NCI-H82 treated with DMSO at 0.1 percent for 48 hours (cell line): Measurements from ENCODE around the gene SACS.

Source experiments
- DNase-seq: peaks from one replicate; lab custom pipeline; 2025; ENCODE audit not compliant: unreplicated experiment; lab: John Stamatoyannopoulos, UW

Gene SACS

GRCh38 chr13:23372264-23372906 is 61.1 kb downstream of the SACS start:
- DNase-seq, result no peak

- no peak for DNase-seq
These were observed 65.6 kb downstream of the SACS start for GRCh38 chr13:23367907-23368306.

- DNase-seq, result no peak
These were observed 67.8 kb downstream of the SACS start for GRCh38 chr13:23365652-23366051.

DNA sequence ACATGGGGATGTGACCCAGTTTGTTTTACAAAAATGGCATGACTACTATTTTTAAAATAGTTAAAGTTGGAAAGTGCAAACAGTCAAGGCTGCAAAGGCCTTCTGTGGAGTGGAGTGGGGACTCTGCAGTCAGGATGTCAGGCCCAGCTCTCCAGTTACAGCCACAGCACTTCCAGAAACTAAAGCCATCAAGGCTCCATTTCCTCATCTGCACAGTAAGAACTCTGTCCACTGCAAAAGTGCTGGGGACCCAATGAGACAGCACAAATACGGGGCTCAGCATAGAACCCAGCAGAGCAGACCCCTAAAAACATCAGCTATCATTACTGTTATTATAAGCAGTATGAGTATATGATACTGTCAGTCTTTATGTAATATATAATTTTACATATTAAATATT is 73.6 kb downstream of the SACS start:
- no peak for DNase-seq

- DNase-seq, result no peak
These were observed 76.2 kb downstream of the SACS start for GRCh38 chr13:23357349-23357748.

DNA sequence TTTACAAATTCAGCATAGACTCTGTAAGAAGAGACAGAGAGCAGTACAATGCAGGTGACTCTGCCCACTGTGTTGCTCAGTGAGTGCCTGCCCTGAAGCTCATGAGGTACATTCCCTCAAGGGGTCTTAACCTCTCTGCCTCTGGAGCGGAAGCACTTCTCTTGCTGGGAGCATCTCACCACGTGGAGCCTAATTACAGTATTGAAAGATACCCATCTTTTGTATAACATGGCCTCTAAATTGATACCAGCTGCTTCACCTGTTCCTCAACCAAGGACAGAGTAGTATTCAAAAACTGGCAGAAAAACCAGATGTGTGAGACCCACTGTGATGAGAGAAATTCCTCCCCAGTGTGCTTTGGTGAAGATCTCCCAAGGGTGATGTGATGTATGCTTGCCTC is 77.1 kb downstream of the SACS start:
- no peak for DNase-seq

DNA sequence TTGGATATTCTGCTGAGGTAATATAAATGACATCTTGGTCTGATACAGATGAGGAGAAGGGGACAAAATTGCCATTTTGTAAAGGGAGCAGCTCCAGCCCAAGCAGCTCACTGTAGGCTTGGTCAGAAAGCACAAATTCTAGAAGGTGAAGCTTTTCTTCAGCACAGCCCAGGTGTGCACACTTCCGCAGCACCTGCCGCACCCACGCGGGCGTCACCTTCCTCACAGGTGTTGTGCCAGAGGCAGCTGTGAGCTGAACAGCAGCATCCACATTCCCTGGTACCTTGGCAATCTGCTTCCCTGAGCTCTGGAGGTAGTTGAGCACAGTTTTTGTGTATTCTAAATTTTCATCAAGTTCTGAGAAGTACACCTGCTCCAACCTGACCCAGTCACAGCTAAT is 79.0 kb downstream of the SACS start:
- no peak for DNase-seq

DNA sequence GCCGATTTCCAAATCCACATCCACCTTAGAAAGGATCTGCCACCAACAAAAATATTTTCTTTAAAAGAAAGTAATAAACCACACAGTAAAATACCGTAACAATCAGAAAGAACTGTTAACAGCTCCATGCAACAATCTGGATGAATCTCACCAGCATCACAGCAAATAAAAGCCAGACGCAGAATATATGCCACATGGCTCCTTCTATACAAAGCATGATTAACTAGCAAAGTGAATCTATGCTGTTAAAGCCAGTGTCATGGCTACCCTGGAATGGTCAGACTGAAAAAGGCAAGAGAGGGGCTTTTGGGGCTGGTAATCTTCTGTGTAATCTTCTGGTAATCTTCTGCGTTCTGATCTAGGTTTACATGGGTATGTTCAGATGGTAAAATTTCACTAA is 81.3 kb downstream of the SACS start:
- DNase-seq, result no peak

- DNase-seq, result no peak
These were observed 83.5 kb downstream of the SACS start for GRCh38 chr13:23350009-23350408.

DNA sequence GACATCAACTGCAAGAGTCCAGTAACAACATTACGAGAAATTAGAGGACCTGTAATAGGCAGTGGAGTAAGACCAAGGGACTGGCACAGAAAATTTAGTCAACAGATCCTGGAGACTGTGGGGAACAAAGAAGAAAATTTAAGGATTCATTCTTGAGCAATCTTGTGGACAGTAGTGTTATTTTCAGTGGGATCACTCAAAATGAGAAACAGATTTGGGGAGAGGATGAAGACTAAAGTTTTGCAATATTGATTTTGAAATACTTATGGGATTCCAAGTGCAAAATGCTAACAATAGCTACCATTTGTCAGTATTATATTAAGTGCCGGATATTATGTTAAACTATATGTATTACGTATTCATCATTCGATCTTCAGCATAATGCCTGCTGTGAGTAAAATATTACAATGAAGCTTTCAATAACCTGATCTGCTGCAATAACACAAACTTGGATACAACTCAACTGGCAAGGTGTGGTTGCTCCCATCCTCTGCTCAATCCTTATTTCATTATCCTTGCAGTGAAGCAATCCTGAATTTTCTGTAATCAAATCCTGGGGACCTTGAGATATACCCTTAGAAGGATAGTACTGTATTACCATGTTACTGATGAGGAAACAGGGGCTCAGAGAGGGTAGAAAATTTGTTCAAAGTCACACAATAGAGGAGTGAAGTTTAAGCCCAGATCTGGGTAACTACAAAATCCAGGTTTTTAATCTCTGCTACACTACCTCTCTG is 84.2 kb downstream of the SACS start:
- DNase-seq, result no peak

- DNase-seq, result no peak
These were observed 85.0 kb downstream of the SACS start for GRCh38 chr13:23348262-23349127.

GRCh38 chr13:23347601-23348000 is 85.9 kb downstream of the SACS start:
- DNase-seq, result no peak

DNA sequence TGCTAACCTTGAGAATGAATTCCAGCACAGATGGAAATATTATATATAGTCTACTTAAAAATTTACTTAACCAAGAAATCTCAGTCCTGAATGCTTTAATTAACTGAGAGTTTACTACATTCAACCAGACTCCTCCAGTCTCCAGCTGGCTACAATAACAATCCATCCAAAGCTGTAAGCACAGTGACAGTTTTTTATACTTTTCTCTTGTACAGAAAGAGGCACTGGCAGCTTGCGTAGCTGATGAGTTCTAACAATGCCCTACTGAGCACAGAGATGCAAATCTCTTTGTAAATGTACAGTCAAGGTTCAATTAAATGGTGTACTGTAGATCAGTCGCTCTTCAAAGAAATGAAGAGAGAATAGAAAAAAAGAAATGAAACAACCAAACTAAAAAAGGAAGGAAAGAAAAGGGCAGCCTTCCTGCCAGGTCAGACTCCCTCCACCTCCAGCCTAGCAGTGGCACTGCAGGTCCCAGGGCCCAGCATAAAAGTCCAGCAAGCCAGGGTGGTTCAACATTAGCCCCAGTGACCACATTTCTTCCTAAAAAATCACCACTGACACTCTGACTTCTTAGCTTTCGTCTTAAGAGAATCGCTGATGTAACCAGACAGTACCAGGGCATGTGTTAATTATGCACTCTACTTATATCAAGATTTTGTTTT is 88.4 kb downstream of the SACS start:
- DNase-seq, result no peak

- no peak for DNase-seq
These were observed 94.3 kb downstream of the SACS start for GRCh38 chr13:23339225-23339624.

- DNase-seq, result no peak
These were observed 103.1 kb downstream of the SACS start for GRCh38 chr13:23330356-23330755.

- DNase-seq, result no peak
These were observed 108.3 kb downstream of the SACS start for GRCh38 chr13:23325191-23325590.

GRCh38 chr13:23323946-23324709 is 109.4 kb downstream of the SACS start:
- DNase-seq, result no peak

GRCh38 chr13:23322353-23323336 is 110.9 kb downstream of the SACS start:
- DNase-seq, result no peak

GRCh38 chr13:23321535-23322241 is 111.8 kb downstream of the SACS start:
- DNase-seq, result no peak
